Kidney epithelial cell (primary cell): ENCODE results near the gene YWHAH. TPM values are rescaled to one million over a fixed set of nuclear protein-coding genes. Genes with fewer than 3 reads are reported as not detected.

Experiments used
- DNase-seq: peaks from one replicate; pipeline ENCODE4 v3.0.0-alpha.2; 2010; ENCODE audit warnings: low read depth
- H3K27me3 ChIP-seq: 2 replicates; pipeline ENCODE4 v1.6.0; 2011; ENCODE audit warnings: low read length; ENCODE audit not compliant: control insufficient read depth, insufficient read depth
- H3K36me3 ChIP-seq: 2 replicates; pipeline ENCODE4 v1.5.1; 2011; ENCODE audit warnings: low read length; ENCODE audit not compliant: control insufficient read depth, insufficient read depth
- H3K4me3 ChIP-seq: 2 replicates; pipeline ENCODE4 v1.5.1; 2011; ENCODE audit warnings: low read depth, mild to moderate bottlenecking, control low read depth, low read length
- CTCF ChIP-seq: IDR thresholded peaks from 2 replicates; pipeline ENCODE4 v1.5.1; 2011; ENCODE audit warnings: mild to moderate bottlenecking, moderate library complexity, low read length, control low read depth, inconsistent platforms; ENCODE audit not compliant: insufficient read depth, poor library complexity, severe bottlenecking
- total RNA-seq: library from RNA; depleted of rRNA; stranded (reverse); fragments of >200 nt; gene quantifications from 2 replicates; pipeline ENCODE4 v1.2.3, GENCODE V29; 2015

YWHAH gene
- total RNA-seq, 1 donor from 2014 or later = 183 TPM

- no peak for DNase-seq
- Histone ChIP-seq H3K4me3 (peak overlapping the region; percentile 53), H3K27me3 (peaks cover 2% of the 10 kb centered on the region), H3K36me3 (no peaks in the 10 kb centered on the region)
- TF ChIP-seq CTCF = no peak
Measured at GRCh38 chr22:31943206-31943977, 943 bp upstream of the YWHAH start.

- DNase-seq = no peak
Measured at GRCh38 chr22:31944700-31945442, 536 bp downstream of the YWHAH start.

GRCh38 chr22:31945443-31945855 is 1.1 kb downstream of the YWHAH start:
- no peak for TF ChIP-seq CTCF
- Histone ChIP-seq H3K27me3 (no peaks in the 10 kb centered on the region), H3K36me3 (no peaks in the 10 kb centered on the region), H3K4me3 (peak overlapping the region; percentile 81)
- no peak for DNase-seq

More at GRCh38 chr22:31944700-31945442, 536 bp downstream of the YWHAH start:
- Histone ChIP-seq H3K4me3 (peak overlapping the region; percentile 81), H3K27me3 (no peaks in the 10 kb centered on the region), H3K36me3 (no peaks in the 10 kb centered on the region)
- TF ChIP-seq CTCF = no peak

- DNase-seq = no peak
- TF ChIP-seq CTCF = no peak
- H3K36me3 ChIP-seq = no peaks in the 10 kb centered on the region
- peak overlapping the region; percentile 81 for H3K4me3 ChIP-seq
- no peaks in the 10 kb centered on the region for H3K27me3 ChIP-seq
Measured at GRCh38 chr22:31945971-31946680, 1.8 kb downstream of the YWHAH start.

- no peak overlapping the region for H3K4me3 ChIP-seq
- no peak for DNase-seq
- H3K36me3 ChIP-seq = no peaks in the 10 kb centered on the region
- H3K27me3 ChIP-seq = no peaks in the 10 kb centered on the region
- peak; percentile 75 for TF ChIP-seq CTCF
Measured at GRCh38 chr22:31947296-31947695, 3.0 kb downstream of the YWHAH start.
